GM19240 (cell line): ENCODE measurements around the gene WDR12.
"Not testable (repeated sequence)": the region's sequence is repeated elsewhere in the genome, so short reads cannot be mapped to it uniquely, and the experiment has no call there.

ENCODE experiments used
- DNase-seq: peaks from one replicate; pipeline ENCODE4 v3.0.0; 2011; ENCODE audit warnings: low spot score; ENCODE audit not compliant: insufficient read length

WDR12 gene

GRCh38 chr2:202885190-202885589 lies 26.3 kb downstream of the WDR12 start:
- no peak for DNase-seq

- no peak for DNase-seq
Observed at GRCh38 chr2:202883987-202884675, 27.3 kb downstream of the WDR12 start.

- no peak for DNase-seq
Observed at GRCh38 chr2:202881570-202881969, 29.9 kb downstream of the WDR12 start.

GRCh38 chr2:202877699-202878098 lies 33.8 kb downstream of the WDR12 start:
- no peak for DNase-seq

GRCh38 chr2:202871300-202872141 lies 40.0 kb downstream of the WDR12 start, which contains the start of gene ICA1L:
TSS of gene ICA1L (minus strand) at chr2:202871766. CDS start at chr2:202829009, 42,757 bp downstream.
- DNase-seq: peak; percentile 13

GRCh38 chr2:202870431-202871299 lies 40.8 kb downstream of the WDR12 start:
- DNase-seq: peak; percentile 11

GRCh38 chr2:202861987-202862386 lies 49.5 kb downstream of the WDR12 start:
- DNase-seq: no peak

- no peak for DNase-seq
Observed at GRCh38 chr2:202858601-202859000, 52.9 kb downstream of the WDR12 start.

- DNase-seq: not testable (repeated sequence)
Observed at GRCh38 chr2:202849343-202849742, 62.1 kb downstream of the WDR12 start.

GRCh38 chr2:202848813-202849212 lies 62.7 kb downstream of the WDR12 start:
- no peak for DNase-seq

- DNase-seq: peak; percentile 7
Observed at GRCh38 chr2:202847693-202848524, 63.6 kb downstream of the WDR12 start.

- DNase-seq: no peak
Observed at GRCh38 chr2:202844656-202845055, 66.8 kb downstream of the WDR12 start.

- DNase-seq: no peak
Observed at GRCh38 chr2:202842690-202843089, 68.8 kb downstream of the WDR12 start.

GRCh38 chr2:202841090-202841867 lies 70.2 kb downstream of the WDR12 start:
- DNase-seq: no peak

GRCh38 chr2:202831242-202832220 lies 79.9 kb downstream of the WDR12 start:
- DNase-seq: peak; percentile 17

GRCh38 chr2:202824901-202825300 lies 86.6 kb downstream of the WDR12 start:
- no peak for DNase-seq
